Mesendoderm (in vitro differentiated cells): ENCODE measurements around the gene TSSC4.

ENCODE experiments used
- DNase-seq: peaks from one replicate; pipeline ENCODE4 v3.0.0; 2013
- H2AK5ac ChIP-seq: 2 replicates; pipeline ENCODE4 v1.6.1; 2013; ENCODE audit warnings: low read length, inconsistent platforms
- H2BK120ac ChIP-seq: 2 replicates; pipeline ENCODE4 v1.6.1; 2013; ENCODE audit warnings: low read depth, mild to moderate bottlenecking, low read length, moderate library complexity, mixed read lengths
- H2BK15ac ChIP-seq: replicated peaks from 2 replicates; pipeline ENCODE4 v1.6.1; 2013; ENCODE audit warnings: low read depth, mild to moderate bottlenecking, moderate library complexity
- H2BK5ac ChIP-seq: 2 replicates; pipeline ENCODE4 v1.6.1; 2013; ENCODE audit warnings: low read length, inconsistent platforms
- H3K18ac ChIP-seq: 2 replicates; pipeline ENCODE4 v1.6.1; 2013; ENCODE audit warnings: mild to moderate bottlenecking, low read length, mixed read lengths
- H3K23ac ChIP-seq: one replicate; pipeline ENCODE4 v1.6.1; 2013; ENCODE audit warnings: low read length
- H3K27ac ChIP-seq: 2 replicates; pipeline ENCODE4 v1.5.1; 2013; ENCODE audit warnings: low read depth, mild to moderate bottlenecking, inconsistent platforms, low read length, moderate library complexity
- H3K27me3 ChIP-seq: 2 replicates; pipeline ENCODE4 v1.6.1; 2013; ENCODE audit warnings: low read length, control low read depth, mild to moderate bottlenecking, inconsistent platforms; ENCODE audit not compliant: insufficient read depth, poor library complexity
- H3K36me3 ChIP-seq: 2 replicates; pipeline ENCODE4 v1.6.1; 2013; ENCODE audit warnings: low read length, inconsistent platforms; ENCODE audit not compliant: control insufficient read depth, insufficient read depth
- H3K4ac ChIP-seq: one replicate; pipeline ENCODE4 v1.6.1; 2013; ENCODE audit warnings: low read depth, mild to moderate bottlenecking, low read length, moderate library complexity
- H3K4me1 ChIP-seq: 2 replicates; pipeline ENCODE4 v1.6.1; 2013; ENCODE audit warnings: low read depth, low read length, inconsistent platforms; ENCODE audit not compliant: control insufficient read depth
- H3K4me2 ChIP-seq: 2 replicates; pipeline ENCODE4 v1.6.1; 2013; ENCODE audit warnings: low read length
- H3K4me3 ChIP-seq: 2 replicates; pipeline ENCODE4 v1.5.1; 2013; ENCODE audit warnings: mild to moderate bottlenecking, low read length
- H3K56ac ChIP-seq: one replicate; pipeline ENCODE4 v1.6.1; 2013; ENCODE audit warnings: low read length
- H3K79me1 ChIP-seq: 2 replicates; pipeline ENCODE4 v1.6.1; 2013; ENCODE audit warnings: low read length, inconsistent platforms
- H3K79me2 ChIP-seq: 2 replicates; pipeline ENCODE4 v1.6.1; 2013; ENCODE audit warnings: mild to moderate bottlenecking, low read length; ENCODE audit not compliant: control insufficient read depth, insufficient read depth
- H3K9ac ChIP-seq: 2 replicates; pipeline ENCODE4 v1.6.1; 2013; ENCODE audit warnings: low read length, inconsistent platforms
- H4K5ac ChIP-seq: one replicate; pipeline ENCODE4 v1.6.1; 2013; ENCODE audit warnings: low read length
- H4K8ac ChIP-seq: one replicate; pipeline ENCODE4 v1.6.1; 2013; ENCODE audit warnings: low read depth, mild to moderate bottlenecking, control low read depth, low read length, moderate library complexity
- WGBS: extraction: QIAGEN DNeasy Blood & Tissue Kit; methylation state at CpG from one replicate; pipeline ENCODE4 v1.1.7; 2013; ENCODE audit warnings: low lambda C conversion rate, missing lambda C conversion rate; ENCODE audit not compliant: insufficient coverage; ENCODE audit errors: extremely low coverage; 5-methylcytosine and 5-hydroxymethylcytosine counted together

The TSSC4 gene

GRCh38 chr11:2418693-2419360 lies 18.3 kb downstream of the TSSC4 start:
- Histone ChIP-seq H4K8ac (no peak overlapping the region), H2BK120ac (no peak overlapping the region), H3K79me2 (no peaks in the 10 kb centered on the region), H2AK5ac (no peak overlapping the region), H3K4me2 (no peak overlapping the region), H4K5ac (no peak overlapping the region), H3K23ac (no peak overlapping the region), H3K36me3 (no peaks in the 10 kb centered on the region), H3K18ac (no peak overlapping the region), H3K79me1 (no peaks in the 10 kb centered on the region), H3K4ac (no peak overlapping the region), H2BK15ac (no peak overlapping the region), H3K27me3 (no peaks in the 10 kb centered on the region), H3K4me1 (no peaks in the 10 kb centered on the region), H3K9ac (no peak overlapping the region), H2BK5ac (no peak overlapping the region), H3K56ac (no peak overlapping the region), H3K27ac (no peak overlapping the region), H3K4me3 (no peak overlapping the region)
- DNase-seq: no peak
- no CpG with 5 or more reads among the region's 21 CpGs for WGBS

- no peaks in the 10 kb centered on the region for H3K79me2 ChIP-seq
- no peak overlapping the region for H2AK5ac ChIP-seq
- no peaks in the 10 kb centered on the region for H3K79me1 ChIP-seq
- no peak overlapping the region for H3K4me3 ChIP-seq
- no peak overlapping the region for H4K8ac ChIP-seq
- no peak overlapping the region for H2BK15ac ChIP-seq
- H2BK5ac ChIP-seq: no peak overlapping the region
- H3K23ac ChIP-seq: no peak overlapping the region
- H3K27ac ChIP-seq: no peak overlapping the region
- no peak overlapping the region for H2BK120ac ChIP-seq
- peak; percentile 67 for DNase-seq
- no CpG with 5 or more reads among the region's 36 CpGs for WGBS
- H3K4me1 ChIP-seq: no peaks in the 10 kb centered on the region
- H3K4me2 ChIP-seq: no peak overlapping the region
- H3K18ac ChIP-seq: no peak overlapping the region
- no peaks in the 10 kb centered on the region for H3K36me3 ChIP-seq
- no peak overlapping the region for H3K9ac ChIP-seq
- H3K4ac ChIP-seq: no peak overlapping the region
- H3K56ac ChIP-seq: peak overlapping the region; percentile 76
- H4K5ac ChIP-seq: no peak overlapping the region
- H3K27me3 ChIP-seq: no peaks in the 10 kb centered on the region
These were observed 19.3 kb downstream of the TSSC4 start for GRCh38 chr11:2419638-2420501.

GRCh38 chr11:2420502-2421225 lies 20.1 kb downstream of the TSSC4 start:
- no peaks in the 10 kb centered on the region for H3K79me1 ChIP-seq
- no CpG with 5 or more reads among the region's 44 CpGs for WGBS
- peak; percentile 81 for DNase-seq

GRCh38 chr11:2421226-2421994 lies 20.9 kb downstream of the TSSC4 start:
- Histone ChIP-seq H3K23ac (no peak overlapping the region), H2BK120ac (no peak overlapping the region), H3K27ac (no peak overlapping the region), H2BK15ac (no peak overlapping the region), H3K4ac (no peak overlapping the region), H3K18ac (no peak overlapping the region), H3K27me3 (no peaks in the 10 kb centered on the region), H3K79me1 (no peaks in the 10 kb centered on the region), H2BK5ac (no peak overlapping the region), H3K4me1 (no peaks in the 10 kb centered on the region), H4K5ac (no peak overlapping the region), H3K9ac (no peak overlapping the region), H3K79me2 (no peaks in the 10 kb centered on the region), H3K56ac (no peak overlapping the region), H3K36me3 (no peaks in the 10 kb centered on the region), H3K4me3 (no peak overlapping the region), H3K4me2 (no peak overlapping the region), H4K8ac (no peak overlapping the region), H2AK5ac (no peak overlapping the region)
- no peak for DNase-seq
- no CpG with 5 or more reads among the region's 19 CpGs for WGBS

More at GRCh38 chr11:2420502-2421225, 20.1 kb downstream of the TSSC4 start:
- Histone ChIP-seq H2BK120ac (no peak overlapping the region), H2AK5ac (no peak overlapping the region), H3K27ac (no peak overlapping the region), H3K18ac (no peak overlapping the region), H2BK15ac (no peak overlapping the region), H3K4me2 (no peak overlapping the region), H4K8ac (no peak overlapping the region), H3K9ac (no peak overlapping the region), H3K4ac (no peak overlapping the region), H2BK5ac (no peak overlapping the region), H3K56ac (peak overlapping the region; percentile 70), H3K27me3 (no peaks in the 10 kb centered on the region), H3K4me3 (no peak overlapping the region), H4K5ac (no peak overlapping the region), H3K23ac (no peak overlapping the region), H3K36me3 (no peaks in the 10 kb centered on the region), H3K4me1 (no peaks in the 10 kb centered on the region), H3K79me2 (no peaks in the 10 kb centered on the region)

GRCh38 chr11:2421996-2422395 lies 21.4 kb downstream of the TSSC4 start:
- no peak overlapping the region for H3K56ac ChIP-seq

More at GRCh38 chr11:2421996-2422395, 21.4 kb downstream of the TSSC4 start:
- no peak overlapping the region for H2BK5ac ChIP-seq
- no peak overlapping the region for H3K4me3 ChIP-seq
- no peak overlapping the region for H3K4me2 ChIP-seq
- H2AK5ac ChIP-seq: no peak overlapping the region
- no peaks in the 10 kb centered on the region for H3K27me3 ChIP-seq
- no peak overlapping the region for H4K8ac ChIP-seq
- H3K4me1 ChIP-seq: no peaks in the 10 kb centered on the region
- H3K18ac ChIP-seq: no peak overlapping the region
- no peak overlapping the region for H3K27ac ChIP-seq
- no peak overlapping the region for H3K4ac ChIP-seq
- no peaks in the 10 kb centered on the region for H3K36me3 ChIP-seq
- H3K79me2 ChIP-seq: no peaks in the 10 kb centered on the region
- no peaks in the 10 kb centered on the region for H3K79me1 ChIP-seq
- no peak for DNase-seq
- no peak overlapping the region for H3K23ac ChIP-seq
- H2BK120ac ChIP-seq: no peak overlapping the region
- WGBS: no CpG with 5 or more reads among the region's 17 CpGs
- no peak overlapping the region for H2BK15ac ChIP-seq
- H4K5ac ChIP-seq: no peak overlapping the region
- no peak overlapping the region for H3K9ac ChIP-seq
